ENCODE measurements around the gene HAUS6.

DNA sequence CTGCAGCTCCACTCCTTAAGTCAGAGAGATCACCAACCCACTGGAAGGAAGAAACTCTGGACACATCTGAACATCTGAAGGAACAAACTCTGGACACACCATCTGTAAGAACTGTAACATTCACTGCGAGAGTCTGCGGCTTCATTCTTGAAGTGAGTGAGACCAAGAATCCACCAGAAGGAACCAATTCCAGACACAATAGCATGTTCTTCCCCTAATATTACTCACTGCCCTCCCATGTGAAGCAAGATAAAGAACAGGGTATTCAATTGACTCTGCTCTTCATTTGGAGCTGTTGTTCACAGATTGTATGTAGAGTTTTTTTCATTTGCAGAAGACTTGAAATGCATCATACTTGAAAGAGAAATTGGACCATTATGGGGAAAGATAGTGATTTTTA lies 80.5 kb downstream of the HAUS6 start:
- TF ChIP-seq, protein P1, sequence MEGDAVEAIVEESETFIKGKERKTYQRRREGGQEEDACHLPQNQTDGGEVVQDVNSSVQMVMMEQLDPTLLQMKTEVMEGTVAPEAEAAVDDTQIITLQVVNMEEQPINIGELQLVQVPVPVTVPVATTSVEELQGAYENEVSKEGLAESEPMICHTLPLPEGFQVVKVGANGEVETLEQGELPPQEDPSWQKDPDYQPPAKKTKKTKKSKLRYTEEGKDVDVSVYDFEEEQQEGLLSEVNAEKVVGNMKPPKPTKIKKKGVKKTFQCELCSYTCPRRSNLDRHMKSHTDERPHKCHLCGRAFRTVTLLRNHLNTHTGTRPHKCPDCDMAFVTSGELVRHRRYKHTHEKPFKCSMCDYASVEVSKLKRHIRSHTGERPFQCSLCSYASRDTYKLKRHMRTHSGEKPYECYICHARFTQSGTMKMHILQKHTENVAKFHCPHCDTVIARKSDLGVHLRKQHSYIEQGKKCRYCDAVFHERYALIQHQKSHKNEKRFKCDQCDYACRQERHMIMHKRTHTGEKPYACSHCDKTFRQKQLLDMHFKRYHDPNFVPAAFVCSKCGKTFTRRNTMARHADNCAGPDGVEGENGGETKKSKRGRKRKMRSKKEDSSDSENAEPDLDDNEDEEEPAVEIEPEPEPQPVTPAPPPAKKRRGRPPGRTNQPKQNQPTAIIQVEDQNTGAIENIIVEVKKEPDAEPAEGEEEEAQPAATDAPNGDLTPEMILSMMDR (IDR thresholded peaks at IDR 0.05) = no peak
- TF ChIP-seq POLR2AphosphoS5 (IDR thresholded peaks at IDR 0.05) (no peak), POLR2A (IDR thresholded peaks at IDR 0.05) (no peak), EP300 (IDR thresholded peaks at IDR 0.05) (no peak)
